GM18498 (cell line): ENCODE results near the gene FAM111A.
"Not testable (repeated sequence)": the region's sequence is repeated elsewhere in the genome, so short reads cannot be mapped to it uniquely, and the experiment has no call there.

Source experiments
- ATAC-seq: cut with Tn5 transposase; IDR thresholded peaks from one replicate; pipeline ENCODE4 v1.9.1; 2021; ENCODE audit warnings: mild to moderate bottlenecking, moderate library complexity; ENCODE audit not compliant: unreplicated experiment

Gene FAM111A, protein sequence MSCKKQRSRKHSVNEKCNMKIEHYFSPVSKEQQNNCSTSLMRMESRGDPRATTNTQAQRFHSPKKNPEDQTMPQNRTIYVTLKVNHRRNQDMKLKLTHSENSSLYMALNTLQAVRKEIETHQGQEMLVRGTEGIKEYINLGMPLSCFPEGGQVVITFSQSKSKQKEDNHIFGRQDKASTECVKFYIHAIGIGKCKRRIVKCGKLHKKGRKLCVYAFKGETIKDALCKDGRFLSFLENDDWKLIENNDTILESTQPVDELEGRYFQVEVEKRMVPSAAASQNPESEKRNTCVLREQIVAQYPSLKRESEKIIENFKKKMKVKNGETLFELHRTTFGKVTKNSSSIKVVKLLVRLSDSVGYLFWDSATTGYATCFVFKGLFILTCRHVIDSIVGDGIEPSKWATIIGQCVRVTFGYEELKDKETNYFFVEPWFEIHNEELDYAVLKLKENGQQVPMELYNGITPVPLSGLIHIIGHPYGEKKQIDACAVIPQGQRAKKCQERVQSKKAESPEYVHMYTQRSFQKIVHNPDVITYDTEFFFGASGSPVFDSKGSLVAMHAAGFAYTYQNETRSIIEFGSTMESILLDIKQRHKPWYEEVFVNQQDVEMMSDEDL

DNA sequence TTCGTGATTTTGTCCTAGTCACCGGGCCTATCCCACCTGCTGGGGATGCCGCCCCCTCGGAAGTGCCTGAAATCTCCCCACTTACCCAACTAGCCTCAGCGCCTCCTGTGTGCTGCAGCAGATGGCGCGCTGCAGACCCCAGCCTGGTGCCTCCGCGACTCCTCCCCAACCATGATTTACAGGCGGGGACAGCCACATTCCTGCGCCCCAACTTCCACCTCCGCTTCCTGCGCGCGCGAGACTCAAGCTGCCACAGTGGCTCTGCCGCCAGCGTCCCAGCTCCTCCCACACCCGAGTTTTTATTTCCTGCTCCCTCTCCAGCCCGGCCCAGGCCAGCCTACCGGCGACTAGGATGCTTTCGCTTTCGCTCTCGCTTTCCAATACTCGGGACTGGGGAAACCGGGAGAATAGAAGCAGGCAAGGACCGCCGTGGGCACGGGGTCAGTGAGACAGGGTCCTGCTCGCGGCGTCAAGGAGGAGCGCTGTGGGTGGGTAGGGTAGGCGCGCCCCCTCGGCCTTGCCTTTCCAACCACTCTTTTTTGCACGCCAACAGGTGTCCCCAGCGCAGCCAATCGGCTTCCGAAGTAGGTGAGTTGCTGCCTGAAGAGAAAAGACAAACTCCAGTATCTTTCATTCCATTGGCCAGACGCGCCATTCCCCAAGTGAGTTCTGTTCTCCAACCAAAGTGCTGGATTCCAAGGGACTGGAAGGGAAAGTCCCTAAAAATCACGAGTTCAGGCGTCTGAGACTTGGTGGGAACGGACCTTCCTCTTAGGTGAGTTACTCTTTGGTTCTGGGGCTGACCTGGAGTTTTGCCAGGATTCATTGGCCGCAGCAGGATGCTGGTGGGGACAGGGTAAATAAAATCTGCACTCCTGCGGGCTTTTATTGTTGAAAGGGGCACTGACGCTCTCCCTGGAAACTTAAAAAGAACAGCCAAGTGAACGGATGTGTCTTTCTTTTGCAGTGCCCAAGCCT, at the start of gene FAM111A:
Gene FAM111A (plus strand): TSS at position 327 of the 978 bp plus-strand sequence. CDS start 6,017 bp downstream, outside the sequence.
- ATAC-seq: peak; percentile 78

DNA sequence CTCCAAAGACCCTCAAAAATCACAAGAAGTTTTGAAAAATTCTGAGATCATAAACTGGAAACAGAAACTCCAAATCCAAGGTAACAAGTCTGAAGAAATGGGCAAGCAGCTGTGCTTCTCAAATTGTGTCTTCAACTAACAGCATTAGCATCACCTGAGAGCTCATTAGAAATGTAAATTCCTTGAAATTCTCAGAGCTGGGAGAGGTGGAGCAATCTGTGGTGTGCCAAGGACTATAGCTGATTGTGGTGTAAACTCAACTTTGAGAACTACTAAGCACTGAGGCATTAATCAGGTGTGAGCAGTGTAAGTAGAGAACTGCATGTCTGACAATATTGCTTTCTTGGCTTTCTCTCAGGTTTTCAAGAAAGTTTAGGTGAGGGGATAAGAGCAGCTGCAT, 49.1 kb upstream of the FAM111A start:
- ATAC-seq: not testable (repeated sequence)

DNA sequence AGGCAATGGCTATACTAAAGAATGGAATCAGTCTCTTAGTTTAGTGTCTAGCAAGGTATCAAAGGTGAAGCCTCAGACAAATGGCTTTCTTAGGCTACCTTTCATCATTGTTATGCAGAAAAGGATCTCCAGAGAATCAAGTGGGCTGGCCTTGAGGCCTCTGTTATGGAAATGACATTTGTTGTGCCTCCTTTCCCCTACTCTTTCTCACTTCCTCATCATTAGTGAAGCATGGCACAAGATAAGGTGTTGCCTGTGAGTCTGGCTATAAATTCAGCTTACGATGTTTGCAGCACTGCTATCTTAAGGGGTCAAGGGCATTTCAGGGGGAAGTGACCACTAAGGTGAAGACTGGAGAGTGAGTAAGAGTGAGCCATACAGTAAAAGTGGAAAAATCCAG, 47.4 kb upstream of the FAM111A start:
- peak; percentile 87 for ATAC-seq

DNA sequence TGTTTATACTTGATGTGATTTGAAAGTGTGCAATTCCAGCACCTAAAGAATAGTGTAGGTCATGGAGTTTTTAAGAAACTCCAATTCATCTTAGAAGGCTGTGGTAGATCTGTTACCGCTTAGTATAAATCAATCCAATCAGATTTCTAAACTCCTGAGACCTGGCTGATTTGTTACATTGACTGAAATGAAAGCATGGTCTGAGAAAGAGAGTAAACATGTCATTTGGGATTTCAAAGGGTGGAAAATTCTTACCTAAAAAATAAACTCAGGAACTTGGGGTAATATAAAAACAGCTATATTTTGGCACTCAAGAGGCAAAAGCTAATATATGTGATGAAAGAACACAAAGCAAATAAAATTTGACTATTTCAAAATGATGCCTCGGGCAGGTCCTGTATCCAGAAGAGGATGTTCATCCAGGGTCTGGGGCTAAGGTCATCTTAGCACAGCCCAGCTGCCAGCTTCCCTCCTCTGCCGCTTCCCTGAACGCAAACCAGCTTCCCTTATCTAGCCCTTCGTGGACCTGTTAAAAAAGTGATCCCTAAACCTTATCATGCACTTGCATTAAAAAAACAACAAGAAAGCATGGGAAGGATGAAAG, 46.6 kb upstream of the FAM111A start:
- ATAC-seq: not testable (repeated sequence)

DNA sequence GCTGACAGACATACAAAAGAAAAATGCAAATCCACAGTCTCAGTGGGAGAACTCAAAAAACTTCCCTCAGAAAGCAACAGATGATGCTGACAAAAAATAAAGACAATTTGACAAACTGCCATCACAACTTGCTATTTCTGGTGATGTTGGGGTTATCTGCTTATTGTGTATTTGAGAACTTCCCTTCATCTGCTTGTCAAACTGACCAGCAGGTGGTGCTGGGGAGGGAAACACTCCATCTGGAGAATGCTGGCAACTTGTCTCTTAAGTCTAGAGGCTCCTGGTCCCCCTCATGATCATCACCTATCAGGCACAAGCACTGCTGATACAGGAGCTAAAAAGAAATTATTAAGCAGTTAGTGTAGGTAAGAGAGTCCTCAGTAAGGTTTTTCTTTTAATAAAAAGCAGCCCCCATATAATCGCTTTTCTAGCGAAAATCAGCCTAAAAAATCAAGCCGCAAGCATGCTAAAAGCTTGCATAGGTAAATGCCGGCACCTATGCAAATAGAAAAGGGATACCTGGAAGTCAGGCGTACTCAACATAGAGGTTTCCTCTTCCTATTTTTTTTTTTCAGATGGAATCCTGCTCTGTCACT, 45.4 kb upstream of the FAM111A start:
- ATAC-seq: peak; percentile 49

DNA sequence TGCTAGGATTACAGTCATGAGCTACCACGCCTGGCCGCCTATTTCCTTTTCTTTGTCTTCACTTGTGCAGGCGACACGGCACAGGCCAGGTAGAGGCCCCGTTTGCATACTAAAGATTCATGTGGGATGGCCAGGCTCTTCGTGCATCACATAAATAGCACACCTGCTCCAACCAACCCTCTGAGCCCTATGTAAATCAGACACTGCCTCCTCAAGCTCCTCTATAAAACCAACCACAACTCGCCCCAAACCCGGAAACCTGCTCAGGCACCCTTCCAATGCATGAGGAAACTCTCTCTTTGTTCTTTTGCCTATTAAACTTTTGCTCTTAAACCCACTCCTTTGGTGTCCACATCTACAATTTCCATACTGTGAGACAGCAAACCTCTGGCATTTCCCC, 44.7 kb upstream of the FAM111A start:
- ATAC-seq: not testable (repeated sequence)

DNA sequence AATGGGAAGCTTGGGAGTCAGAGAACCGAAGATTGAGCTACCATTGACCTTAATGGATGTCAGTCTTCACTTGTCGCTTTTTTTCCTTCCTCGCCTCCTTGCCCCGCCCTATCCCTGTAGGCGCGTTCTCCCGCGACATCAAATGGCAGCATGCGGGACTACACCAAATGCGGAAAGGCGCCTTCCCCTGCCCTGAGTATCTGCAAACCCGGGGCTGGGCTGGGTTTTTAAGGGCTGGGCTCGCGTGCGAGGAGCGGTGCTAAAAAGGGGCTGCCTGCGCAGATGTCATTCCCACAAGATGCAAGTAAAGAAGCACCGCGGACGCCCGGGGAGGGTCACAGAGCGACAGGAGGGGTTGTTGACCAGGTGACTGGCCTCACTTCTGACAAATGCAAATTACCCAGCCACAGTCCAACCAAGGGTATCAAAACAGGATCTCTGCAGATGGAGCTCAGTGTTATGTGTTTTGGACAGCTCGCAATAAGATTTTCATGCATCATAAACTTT, 40.3 kb upstream of the FAM111A start:
- ATAC-seq: peak; percentile 72

DNA sequence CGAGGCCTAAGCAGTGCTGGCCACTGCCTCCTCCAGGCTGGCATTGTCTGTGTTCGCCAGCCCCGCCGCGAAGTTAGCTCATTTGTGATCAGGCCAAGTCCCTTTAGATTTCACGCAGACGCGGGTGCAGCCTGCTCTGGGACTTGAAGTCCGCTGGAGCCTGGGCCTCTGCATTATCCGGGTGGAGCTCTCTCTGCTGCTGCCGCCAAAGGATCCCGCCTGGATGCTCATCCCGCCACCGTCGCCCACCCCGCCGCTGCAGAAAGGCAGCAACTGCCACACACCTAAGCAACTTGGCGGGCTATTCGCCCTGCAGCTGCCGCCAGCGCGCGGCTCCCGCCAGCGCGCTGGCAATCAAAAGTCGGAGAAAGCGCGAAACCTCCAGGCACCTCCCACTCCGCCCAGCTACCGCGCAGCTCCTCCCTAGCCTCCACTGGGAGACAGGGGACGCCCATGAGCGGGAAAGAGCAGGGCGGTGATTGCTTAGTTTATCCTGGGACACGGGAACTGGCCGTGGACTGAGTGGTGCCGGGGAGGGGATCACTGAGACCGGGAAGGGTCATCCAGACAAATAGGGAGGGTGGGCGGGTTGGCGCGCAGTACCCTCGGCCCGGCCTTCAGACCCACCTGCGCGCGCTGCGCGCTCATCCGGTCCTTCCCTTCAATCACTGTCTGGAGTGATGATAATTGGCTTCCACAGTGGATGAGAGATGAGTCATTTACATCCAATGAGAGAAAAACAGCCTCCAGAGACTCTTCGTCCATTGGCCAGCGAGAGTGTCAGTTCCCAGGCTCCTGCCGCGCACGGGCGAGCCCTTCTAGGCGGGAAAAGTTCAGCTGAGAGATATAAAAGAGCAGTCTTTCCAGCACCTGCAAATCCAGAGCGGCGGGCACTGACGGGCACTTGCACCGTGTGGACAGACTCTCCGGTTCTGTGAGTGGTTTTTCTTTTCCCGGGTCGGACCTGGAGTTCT, 36.0 kb upstream of the FAM111A start, which contains the start of gene FAM111B:
Gene FAM111B (plus strand): TSS at position 875 of the 974 bp plus-strand sequence. CDS start 2,389 bp downstream, outside the sequence.
- ATAC-seq: peak; percentile 81

DNA sequence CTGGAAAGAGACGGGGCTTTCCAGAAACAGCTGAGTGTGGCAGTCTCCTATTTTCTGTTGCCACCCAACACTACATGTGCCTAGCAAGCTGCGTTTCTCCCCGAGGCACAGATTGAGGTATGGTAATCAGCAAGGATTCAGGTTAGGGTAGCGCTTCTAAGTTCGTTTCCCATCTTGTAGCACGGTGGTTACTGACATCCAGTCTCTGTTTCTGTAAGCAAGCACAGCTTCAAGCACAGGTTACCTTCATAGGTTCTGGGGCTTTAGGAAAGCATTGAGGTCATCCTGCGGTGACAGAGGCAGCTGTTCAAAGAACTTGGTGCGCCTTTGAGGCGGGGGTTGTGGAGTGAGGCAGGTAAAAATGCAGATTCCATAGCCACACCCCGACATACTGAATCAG, 34.9 kb upstream of the FAM111A start:
- not testable (repeated sequence) for ATAC-seq

DNA sequence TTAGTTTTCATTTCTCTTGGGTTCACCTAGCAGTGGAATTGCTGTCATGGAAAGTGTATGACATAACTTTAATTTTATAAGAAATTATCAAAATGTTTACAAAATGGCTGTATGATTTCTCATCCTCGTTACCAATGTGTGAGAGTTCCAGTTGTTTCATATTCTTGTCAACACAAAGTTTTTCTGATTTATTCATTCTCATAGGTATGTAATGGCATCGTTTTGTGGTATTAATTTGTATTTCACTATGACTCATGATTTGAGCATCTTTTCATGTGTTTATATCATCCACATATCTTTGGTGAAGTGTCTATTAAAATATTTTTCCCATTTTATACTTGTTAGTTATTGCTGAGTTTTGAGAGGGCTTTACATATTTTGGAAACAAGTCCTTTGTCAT, 30.2 kb upstream of the FAM111A start:
- no peak for ATAC-seq

DNA sequence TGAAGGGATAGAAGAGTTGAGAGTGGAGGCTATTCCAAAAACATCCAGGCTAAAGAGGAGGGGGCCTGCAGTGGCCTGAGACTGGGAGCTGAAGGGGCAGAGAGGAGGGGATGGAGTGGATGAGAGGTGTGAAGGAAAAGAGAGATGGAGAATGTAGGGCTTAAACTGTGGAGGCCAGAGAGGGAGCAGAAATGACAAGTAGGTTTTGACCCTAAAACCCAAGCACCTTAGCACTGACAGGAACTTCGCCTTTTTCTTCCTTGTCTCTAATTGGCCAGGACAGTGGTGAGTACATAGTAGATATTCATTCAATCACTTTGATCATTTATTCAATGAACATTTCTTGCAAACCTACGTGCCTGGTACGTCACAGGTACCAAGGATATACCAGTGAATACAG, 28.3 kb upstream of the FAM111A start:
- no peak for ATAC-seq

DNA sequence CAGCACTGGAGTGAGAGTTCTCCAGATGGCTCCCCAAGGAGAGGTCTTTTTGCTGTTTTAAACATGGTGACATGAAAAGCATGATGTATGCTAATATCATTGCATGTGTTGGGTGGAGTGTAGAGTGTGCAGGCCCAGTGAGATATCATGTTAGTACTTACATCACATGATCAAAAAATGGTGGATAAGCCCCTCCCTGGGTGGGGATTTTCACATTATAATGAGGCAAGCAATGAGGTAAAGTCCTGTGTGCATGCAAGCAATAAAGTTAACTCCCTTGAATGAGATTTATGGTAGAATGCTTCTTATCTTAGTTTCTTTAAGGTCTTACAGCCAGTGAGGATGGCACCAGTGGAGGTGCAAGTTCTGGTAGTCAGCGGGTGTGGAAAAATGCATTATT, 27.1 kb upstream of the FAM111A start:
- no peak for ATAC-seq

DNA sequence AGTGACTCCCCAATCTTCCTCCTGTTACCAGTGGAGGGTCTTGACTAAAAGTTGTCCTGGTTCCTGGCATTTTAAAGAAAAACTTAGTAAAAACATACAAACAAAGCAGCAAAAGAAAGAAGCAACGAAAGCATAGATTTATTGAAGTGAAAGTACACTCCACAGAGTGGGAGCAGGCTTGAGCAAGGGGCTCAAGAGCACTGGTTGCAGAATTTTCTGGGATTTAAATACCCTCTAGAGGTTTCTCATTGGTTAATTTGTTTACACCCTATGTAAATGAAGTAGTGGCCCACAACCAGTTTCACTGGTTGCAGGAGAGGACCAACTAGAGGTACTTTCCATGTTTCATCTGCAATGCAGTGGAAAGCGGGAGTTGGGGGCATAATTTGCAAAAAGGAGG, 24.9 kb upstream of the FAM111A start:
- ATAC-seq: no peak

DNA sequence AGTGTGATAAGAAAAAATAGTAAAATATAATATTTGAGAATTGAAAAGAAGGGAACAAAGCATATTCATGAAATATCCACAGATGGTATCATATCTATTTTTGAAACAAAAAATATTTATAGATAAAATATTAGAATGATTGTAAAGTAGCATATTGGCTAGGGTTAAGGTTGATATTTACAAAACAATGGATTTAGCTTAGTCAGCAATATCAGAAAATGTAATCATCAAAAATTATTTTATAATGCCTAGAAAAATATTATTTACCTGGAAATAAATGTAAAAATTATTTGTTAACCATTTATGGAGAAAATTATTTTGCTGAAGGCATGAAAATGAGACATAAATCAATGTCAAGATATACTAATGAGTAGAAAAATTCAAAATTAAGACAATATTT, 22.8 kb upstream of the FAM111A start:
- no peak for ATAC-seq

DNA sequence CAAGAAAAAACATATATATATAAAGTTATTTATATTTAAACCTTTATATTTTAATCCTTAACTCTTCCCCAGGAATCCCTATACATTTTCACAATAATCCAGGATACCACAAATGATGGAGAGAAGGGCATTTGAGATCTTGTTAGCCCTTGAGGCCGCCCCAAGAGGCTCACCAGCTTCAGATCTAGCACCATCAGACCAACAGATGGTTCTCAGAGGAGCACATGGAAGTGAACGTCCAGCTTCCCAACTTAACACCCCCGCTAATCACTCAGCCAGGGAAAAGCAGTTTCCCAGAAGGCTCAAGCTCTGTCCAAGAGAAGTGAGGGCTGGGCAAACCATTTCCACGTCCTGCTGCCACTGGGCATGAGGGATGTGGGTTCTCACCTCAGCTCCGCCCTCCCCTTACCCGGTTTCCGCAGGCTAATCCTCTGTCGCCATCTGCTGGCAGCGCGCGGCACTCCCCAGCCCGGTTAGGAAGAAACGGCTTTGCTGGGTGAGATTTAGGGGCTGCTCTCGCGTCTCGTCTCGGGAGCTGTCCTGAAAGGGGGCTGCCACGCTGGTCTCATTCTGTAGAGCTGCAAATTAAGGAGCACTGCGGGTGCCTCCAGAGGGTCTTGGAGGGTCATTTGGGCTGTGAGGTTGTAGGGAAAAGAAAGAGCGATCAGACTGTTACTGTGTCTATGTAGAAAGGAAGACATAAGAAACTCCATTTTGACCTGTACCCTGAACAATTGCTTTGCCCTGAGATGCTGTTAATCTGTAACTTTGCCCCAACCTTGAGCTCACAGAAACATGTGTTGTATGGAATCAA, 6.8 kb upstream of the FAM111A start:
- ATAC-seq: peak; percentile 98

DNA sequence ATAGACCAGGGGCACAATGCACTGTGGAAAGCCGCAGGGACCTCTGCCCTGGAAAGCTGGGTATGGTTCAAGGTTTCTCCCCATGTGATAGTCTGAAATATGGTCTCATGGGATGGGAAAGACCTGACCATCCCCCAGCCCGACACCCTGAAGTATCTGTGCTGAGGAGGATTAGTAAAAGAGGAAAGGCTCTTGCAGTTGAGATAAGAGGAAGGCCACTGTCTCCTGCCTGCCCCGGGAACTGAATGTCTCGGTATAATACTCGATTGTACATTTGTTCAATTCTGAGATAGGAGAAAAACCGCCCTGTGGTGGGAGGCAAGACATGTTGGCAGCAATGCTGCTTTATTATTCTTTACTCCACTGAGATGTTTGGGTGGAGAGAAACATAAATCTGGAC, 6.1 kb upstream of the FAM111A start:
- ATAC-seq: not testable (repeated sequence)

DNA sequence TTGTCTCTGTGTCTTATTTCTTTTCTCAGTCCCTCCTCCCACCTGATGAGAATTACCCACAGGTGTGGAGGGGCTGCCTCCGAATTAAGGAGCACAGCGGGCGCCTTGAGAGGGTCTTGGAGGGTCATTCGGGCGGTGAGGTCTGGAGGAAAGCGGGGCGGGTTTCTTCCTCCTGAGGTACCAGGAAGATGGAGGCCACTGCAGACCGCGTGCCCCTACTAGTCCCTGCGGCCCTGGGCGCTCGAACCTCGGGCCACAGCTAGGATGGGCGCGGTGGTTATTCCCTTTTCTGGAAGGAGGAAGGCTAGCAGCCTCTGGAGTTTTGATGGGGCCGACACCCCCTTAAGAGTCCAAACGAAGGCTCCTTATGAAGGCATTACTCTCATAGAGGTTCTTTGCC, 5.5 kb upstream of the FAM111A start:
- no peak for ATAC-seq

DNA sequence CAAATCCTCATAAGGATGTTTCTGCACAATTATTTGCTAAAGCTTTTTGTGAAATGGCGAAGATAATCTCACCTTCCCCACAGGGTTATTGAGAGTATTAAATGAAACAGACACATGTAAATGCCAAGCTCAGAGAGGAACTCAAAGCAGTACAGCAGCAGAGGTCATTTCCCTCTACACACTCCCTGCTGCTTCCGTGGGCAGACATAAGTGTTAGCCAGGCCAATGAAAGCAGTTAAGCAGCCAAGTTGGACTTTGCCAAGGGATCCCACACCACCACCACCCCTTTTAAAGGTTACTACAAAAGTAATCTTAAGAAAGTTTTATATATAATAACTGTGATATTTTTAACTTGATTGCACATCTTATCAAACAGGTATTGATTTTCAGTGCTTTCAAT, 4.0 kb upstream of the FAM111A start:
- ATAC-seq: no peak
